Upper lobe of right lung (tissue), 1 donor: ENCODE measurements around the gene RDX. TPM values are rescaled to one million over a fixed set of nuclear protein-coding genes. Genes with fewer than 3 reads are reported as not detected.
"Not testable (repeated sequence)": the region's sequence is repeated elsewhere in the genome, so short reads cannot be mapped to it uniquely, and the experiment has no call there.

Source experiments
- ATAC-seq: fragments of 200-7000 bp; cut with Tn5 transposase; one replicate; pipeline ENCODE4 v1.9.1; 2020; ENCODE audit warnings: mild to moderate bottlenecking, moderate library complexity
- DNase-seq: peaks from one replicate; pipeline ENCODE4 v3.0.0-alpha.2; 2020
- H3K27ac ChIP-seq: fragments of 200-600 bp; one replicate; pipeline ENCODE4 v1.8.0; 2022
- H3K27me3 ChIP-seq: fragments of 200-600 bp; one replicate; pipeline ENCODE4 v1.8.0; 2022; ENCODE audit warnings: mild to moderate bottlenecking
- H3K36me3 ChIP-seq: fragments of 200-600 bp; one replicate; pipeline ENCODE4 v1.8.0; 2022
- H3K4me1 ChIP-seq: fragments of 200-600 bp; one replicate; pipeline ENCODE4 v1.8.0; 2022
- H3K4me3 ChIP-seq: fragments of 200-600 bp; one replicate; pipeline ENCODE4 v1.8.0; 2022; ENCODE audit warnings: mild to moderate bottlenecking
- H3K9me3 ChIP-seq: fragments of 200-600 bp; one replicate; pipeline ENCODE4 v1.8.0; 2022
- CTCF ChIP-seq: fragments of 200-600 bp; IDR thresholded peaks from one replicate; pipeline ENCODE4 v1.8.0; 2022; ENCODE audit warnings: antibody characterized with exemption
- intact Hi-C: fragments of 100-400 bp; cut with DNase I; formaldehyde crosslinking; loops from one replicate; pipeline ENCODE4 v1.11.0; 2022
- total RNA-seq: library from RNA; stranded (reverse); fragmentation: NEBNext Ultra II Directional; extraction: Animal tissue kit (Norgen Biotek cat#: 25700); gene quantifications from one replicate; pipeline ENCODE4 v1.2.1, GENCODE V29; 2021
- donor health status: DM: no; HTN: yes; CAD: no; lungs with severe emphysema.

RDX gene
- total RNA-seq, 1 donor from 2014 or later: 146 TPM

DNA sequence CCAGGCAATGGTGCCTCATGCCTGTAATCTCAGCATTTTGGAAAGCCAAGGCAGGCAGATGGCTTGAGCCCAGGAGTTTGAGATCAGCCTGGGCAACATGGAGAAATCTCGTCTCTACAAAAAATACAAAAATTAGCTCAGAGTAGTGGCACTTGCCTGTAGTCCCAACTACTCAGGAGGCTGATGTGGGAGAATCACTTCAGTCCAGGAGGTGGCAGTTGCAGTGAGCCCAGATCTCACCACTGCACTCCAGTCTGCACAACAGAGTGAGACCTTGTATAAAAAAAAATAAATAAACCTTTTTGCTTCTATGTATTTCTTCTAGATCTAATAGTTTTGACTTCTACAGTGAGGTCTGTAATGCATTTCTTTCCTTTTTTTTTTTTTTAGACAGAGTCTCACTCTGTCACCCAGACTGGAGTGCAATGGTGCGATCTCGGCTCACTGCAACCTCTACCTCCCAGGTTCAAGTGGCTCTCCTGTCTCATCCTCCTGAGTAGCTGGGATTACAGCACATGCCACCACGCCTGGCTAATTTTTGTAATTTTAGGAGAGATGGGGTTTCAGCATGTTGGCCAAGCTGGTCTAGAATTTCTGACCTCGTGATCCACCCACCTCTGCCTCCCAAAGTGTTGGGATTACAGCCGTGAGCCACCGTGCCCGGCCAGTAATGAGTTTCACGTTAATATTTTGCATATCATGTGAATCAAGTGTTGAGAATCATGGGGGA is 18.1 kb upstream of the RDX start:
- no peaks in the 10 kb centered on the region for H3K27me3 ChIP-seq
- H3K27ac ChIP-seq: no peak overlapping the region
- ATAC-seq (no peak), DNase-seq (no peak)
- no peak overlapping the region for H3K4me3 ChIP-seq
- no peak for TF ChIP-seq CTCF
- peaks cover 7% of the 10 kb centered on the region for H3K4me1 ChIP-seq
- no peaks in the 10 kb centered on the region for H3K9me3 ChIP-seq
- intact Hi-C loops: no loop called here
- no peaks in the 10 kb centered on the region for H3K36me3 ChIP-seq

- Histone ChIP-seq H3K4me3 (no peak overlapping the region), H3K27me3 (no peaks in the 10 kb centered on the region), H3K36me3 (no peaks in the 10 kb centered on the region), H3K9me3 (no peaks in the 10 kb centered on the region), H3K4me1 (peaks cover 7% of the 10 kb centered on the region), H3K27ac (no peak overlapping the region)
- DNase-seq: no peak
- no peak for ATAC-seq
- intact Hi-C loops: no loop called here
- TF ChIP-seq CTCF: no peak
Observed at GRCh38 chr11:110312670-110313069, 16.3 kb upstream of the RDX start.

DNA sequence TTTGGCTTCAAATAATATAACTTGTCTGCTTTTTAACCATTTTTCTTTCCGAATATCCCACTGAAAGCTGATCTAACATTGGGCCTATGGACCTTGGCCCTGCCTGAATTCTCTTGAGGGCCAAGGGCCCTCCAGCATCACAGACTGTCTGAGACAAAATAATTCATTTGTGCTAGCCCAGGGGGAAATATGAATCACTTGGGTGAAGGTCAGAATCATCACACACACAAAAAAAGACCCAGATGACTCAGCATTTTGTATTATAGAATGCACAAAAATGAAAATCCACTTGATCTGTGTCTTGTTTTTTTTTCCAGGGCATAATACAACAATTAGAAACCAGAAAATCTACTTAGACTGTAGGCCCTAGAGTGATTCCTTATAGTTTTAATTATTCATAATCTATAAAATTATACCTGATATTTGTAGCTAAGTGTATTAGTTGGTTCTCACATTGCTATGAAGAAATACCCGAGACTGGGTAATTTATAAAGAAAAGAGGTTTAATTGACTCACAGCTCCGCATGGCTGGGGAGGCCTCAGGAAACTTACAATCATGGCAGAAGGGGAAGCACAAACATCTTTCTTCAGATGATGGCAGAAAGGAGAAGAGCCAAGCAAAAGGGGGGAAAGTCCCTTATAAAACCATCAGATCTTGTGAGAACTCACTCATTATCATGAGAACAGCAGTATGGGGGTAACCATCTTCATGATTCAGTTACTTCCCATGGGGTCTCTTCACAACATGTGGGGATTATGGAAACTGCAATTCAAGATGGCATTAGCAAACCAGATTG is 15.6 kb upstream of the RDX start:
- DNase-seq (no peak), ATAC-seq (no peak)
- intact Hi-C loops: no loop called here
- peaks cover 7% of the 10 kb centered on the region for H3K4me1 ChIP-seq
- H3K27me3 ChIP-seq: no peaks in the 10 kb centered on the region
- no peak overlapping the region for H3K4me3 ChIP-seq
- no peaks in the 10 kb centered on the region for H3K36me3 ChIP-seq
- H3K9me3 ChIP-seq: no peaks in the 10 kb centered on the region
- H3K27ac ChIP-seq: no peak overlapping the region
- TF ChIP-seq CTCF: no peak

- TF ChIP-seq CTCF: no peak
- no peak overlapping the region for H3K4me3 ChIP-seq
- no peaks in the 10 kb centered on the region for H3K9me3 ChIP-seq
- H3K4me1 ChIP-seq: peaks cover 7% of the 10 kb centered on the region
- no peak overlapping the region for H3K27ac ChIP-seq
- ATAC-seq (no peak), DNase-seq (no peak)
- H3K36me3 ChIP-seq: no peaks in the 10 kb centered on the region
- intact Hi-C loops: no loop called here
- no peaks in the 10 kb centered on the region for H3K27me3 ChIP-seq
Observed at GRCh38 chr11:110308071-110308470, 11.7 kb upstream of the RDX start.

DNA sequence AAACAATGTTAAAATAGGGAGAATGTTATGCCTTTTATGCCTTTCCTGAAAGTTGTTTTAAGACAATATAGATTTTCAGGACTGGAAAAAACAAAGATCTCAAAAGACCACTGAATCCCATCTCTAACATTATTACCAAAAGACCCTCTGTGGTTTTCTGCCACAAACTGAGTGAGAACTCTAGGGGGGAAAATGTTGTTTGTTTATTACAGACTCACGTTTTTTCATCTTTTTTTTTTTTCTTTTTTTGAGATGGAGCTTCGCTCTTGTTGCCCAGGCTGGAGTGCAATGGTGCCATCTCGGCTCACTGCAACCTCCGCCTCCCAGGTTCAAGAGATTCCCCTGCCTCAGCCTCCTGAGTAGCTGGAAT is 9.6 kb upstream of the RDX start:
- intact Hi-C loops, H3K4me1 ChIP-seq, H3K9me3 ChIP-seq, DNase-seq, H3K27me3 ChIP-seq, ATAC-seq, H3K27ac ChIP-seq, H3K36me3 ChIP-seq, H3K4me3 ChIP-seq: not testable (repeated sequence)

- H3K36me3 ChIP-seq: no peaks in the 10 kb centered on the region
- no peak for TF ChIP-seq CTCF
- ATAC-seq: no peak
- no peaks in the 10 kb centered on the region for H3K27me3 ChIP-seq
- DNase-seq: no peak
- intact Hi-C loops: no loop called here
- no peak overlapping the region for H3K27ac ChIP-seq
- no peak overlapping the region for H3K4me3 ChIP-seq
- H3K9me3 ChIP-seq: no peaks in the 10 kb centered on the region
- no peaks in the 10 kb centered on the region for H3K4me1 ChIP-seq
Observed at GRCh38 chr11:110305169-110306018, 9.0 kb upstream of the RDX start.
